Coronary artery (tissue), 2 donors: ENCODE data around the gene VMP1.

Experiments used
- DNase-seq: peaks from one replicate; pipeline ENCODE4 v3.0.0-alpha.2; 2017; ENCODE audit warnings: low spot score
- H3K27ac ChIP-seq, 2 donors: fragments of 200-600 bp; sonication (generic); one replicate each; pipeline ENCODE4 v1.5.1; 2016 to 2019
- H3K4me3 ChIP-seq: fragments of 200-600 bp; sonication (generic); 2 replicates; pipeline ENCODE4 v1.5.1; 2016; ENCODE audit warnings: mild to moderate bottlenecking, moderate library complexity
- TF ChIP-seq, protein P1 (sequence below): fragments of 200-600 bp; sonication (generic); IDR thresholded peaks from one replicate; pipeline ENCODE4 v1.5.1; 2019; ENCODE audit warnings: antibody characterized with exemption

Gene VMP1

DNA sequence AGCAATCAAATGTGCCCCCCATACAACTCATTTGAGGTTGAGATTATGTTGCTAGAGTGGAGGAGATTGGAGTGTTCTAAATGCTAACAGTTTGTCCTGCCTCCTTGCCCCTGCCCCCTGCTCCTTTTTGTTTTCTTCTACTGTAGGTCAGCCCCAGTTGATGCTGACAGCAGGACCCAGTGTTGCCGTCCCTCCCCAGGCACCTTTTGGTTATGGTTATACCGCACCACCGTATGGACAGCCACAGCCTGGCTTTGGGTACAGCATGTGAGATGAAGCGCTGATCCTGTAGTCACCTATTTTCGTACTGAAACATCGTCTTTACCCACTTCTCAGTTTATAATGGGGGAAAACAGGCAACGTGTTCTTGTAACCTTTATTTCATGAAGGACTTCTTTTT is 13.9 kb upstream of the VMP1 start:
- no peak for DNase-seq
- TF ChIP-seq, protein P1, sequence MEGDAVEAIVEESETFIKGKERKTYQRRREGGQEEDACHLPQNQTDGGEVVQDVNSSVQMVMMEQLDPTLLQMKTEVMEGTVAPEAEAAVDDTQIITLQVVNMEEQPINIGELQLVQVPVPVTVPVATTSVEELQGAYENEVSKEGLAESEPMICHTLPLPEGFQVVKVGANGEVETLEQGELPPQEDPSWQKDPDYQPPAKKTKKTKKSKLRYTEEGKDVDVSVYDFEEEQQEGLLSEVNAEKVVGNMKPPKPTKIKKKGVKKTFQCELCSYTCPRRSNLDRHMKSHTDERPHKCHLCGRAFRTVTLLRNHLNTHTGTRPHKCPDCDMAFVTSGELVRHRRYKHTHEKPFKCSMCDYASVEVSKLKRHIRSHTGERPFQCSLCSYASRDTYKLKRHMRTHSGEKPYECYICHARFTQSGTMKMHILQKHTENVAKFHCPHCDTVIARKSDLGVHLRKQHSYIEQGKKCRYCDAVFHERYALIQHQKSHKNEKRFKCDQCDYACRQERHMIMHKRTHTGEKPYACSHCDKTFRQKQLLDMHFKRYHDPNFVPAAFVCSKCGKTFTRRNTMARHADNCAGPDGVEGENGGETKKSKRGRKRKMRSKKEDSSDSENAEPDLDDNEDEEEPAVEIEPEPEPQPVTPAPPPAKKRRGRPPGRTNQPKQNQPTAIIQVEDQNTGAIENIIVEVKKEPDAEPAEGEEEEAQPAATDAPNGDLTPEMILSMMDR, result no peak

DNA sequence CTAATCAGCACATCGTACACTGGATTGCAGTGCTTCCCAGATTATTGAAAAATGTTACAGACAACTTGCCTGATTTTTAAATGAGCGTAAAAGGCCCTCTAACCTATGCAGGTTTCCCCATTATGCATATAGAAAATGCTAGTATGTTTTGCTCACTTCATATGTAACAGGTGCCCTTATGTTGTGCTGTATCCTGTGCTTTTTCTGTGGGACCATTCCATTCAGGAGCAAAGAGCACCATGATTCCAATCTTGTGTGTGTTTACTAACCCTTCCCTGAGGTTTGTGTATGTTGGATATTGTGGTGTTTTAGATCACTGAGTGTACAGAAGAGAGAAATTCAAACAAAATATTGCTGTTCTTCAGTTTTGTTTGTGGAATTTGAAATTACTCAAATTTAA is 13.1 kb upstream of the VMP1 start:
- DNase-seq, result no peak
- TF ChIP-seq, protein P1, result no peak
- no peak overlapping the region for H3K4me3 ChIP-seq
- no peak overlapping the region for H3K27ac ChIP-seq

More for the DNA sequence above, 13.9 kb upstream of the VMP1 start:
- no peak overlapping the region for H3K4me3 ChIP-seq
- no peak overlapping the region for H3K27ac ChIP-seq

DNA sequence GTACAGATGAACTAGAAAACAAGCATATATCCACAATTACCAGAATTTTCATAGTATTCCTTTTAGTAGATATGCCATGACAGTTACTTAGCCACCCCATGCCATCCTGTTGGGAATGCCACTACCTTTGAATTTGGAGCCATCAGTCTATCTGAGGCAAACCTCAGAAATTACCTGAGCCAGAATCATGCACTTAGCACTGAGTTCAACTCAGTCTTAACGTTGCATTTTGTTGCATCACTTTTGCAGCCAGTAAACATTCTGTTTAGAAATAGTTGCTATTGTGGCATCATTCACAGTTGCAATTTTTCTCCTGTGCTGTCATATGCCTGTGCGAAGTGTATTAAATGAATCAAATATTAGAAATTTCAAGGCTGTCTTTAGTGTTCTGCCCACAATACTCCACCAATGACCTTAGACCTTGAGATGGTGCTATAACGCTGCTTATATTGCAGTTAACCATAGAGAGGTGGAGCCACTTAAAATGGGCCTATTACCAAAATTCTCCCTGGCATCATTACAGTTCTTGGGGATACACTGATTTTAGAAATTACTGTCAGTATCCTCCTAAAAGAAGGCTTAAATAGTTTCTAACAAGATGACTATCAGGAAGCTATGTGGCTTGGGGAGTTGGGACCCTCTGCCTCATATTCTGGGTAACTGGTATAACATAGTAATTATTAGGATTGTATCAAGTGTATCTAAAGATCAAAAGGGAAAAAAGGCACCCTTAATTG is 11.3 kb upstream of the VMP1 start:
- TF ChIP-seq, protein P1, result no peak
- no peak for DNase-seq
- Histone ChIP-seq H3K27ac (no peak overlapping the region), H3K4me3 (no peak overlapping the region)

DNA sequence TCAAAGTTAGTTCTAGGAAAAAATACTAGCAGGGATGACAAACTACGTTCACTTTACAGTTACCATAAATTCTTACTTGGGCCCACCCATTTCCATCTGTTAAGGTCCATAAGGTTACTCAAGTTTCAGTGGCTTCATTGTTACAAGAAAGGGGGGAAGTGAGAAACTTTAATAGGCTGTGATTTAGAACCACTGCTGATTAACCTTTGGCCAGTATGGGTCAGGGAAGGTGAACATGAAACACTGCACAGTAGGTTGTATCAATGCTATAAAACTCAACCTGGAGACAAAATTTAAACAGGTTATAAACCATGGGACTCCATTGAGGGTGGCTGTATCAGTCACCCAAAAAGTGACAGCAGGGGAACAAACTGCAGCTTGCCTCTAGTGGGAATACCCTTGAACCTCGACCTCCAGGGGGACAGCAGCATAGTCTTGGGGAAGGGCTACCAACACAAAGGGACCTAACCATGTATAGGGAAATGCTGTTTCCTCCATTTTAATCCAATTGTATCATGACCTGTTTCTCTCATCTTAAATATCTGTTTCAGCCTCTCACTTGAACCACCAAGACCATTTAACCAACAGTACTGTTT is 10.7 kb upstream of the VMP1 start:
- no peak overlapping the region for H3K4me3 ChIP-seq
- TF ChIP-seq, protein P1, result no peak
- DNase-seq, result no peak
- no peak overlapping the region for H3K27ac ChIP-seq

DNA sequence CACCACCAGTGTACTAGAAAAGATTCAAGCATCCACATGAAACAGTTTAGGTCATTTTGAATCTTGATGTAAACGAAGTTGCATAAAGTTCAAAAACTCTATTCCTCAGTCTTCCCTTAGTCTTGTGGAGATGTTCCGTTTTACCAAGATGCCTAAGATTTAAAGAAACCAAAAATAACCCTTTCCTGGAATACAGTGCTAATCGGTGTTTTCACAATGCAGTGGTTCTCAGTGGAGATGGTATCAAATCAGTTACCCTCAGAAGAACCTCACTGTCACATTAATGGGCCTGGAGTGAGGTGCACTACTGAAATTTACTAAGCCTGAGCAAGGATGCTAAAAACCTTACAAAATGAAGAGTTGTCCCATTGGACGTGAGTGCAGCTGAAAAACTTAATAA is 9.3 kb upstream of the VMP1 start:
- H3K4me3 ChIP-seq, result no peak overlapping the region
- TF ChIP-seq, protein P1, result no peak

DNA sequence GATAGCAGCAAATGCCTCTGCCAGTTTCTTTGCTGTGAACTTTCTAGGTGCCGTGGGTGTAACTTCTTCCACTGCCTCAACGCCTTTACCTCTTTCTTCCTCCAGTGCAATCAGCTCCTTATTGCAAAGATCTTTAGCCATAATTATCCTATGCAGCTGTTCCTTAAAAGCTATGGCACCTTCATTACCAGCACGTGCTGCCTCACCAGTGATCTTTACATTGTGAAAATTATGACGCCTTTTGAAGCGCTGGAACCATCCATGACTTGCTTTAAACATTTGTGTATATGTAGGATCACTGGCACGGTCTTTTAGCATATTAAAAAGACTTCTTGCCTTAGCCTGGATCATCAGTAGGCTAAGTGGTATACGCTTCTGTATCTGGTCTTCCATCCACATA is 8.2 kb upstream of the VMP1 start:
- H3K4me3 ChIP-seq, result no peak overlapping the region
- TF ChIP-seq, protein P1, result no peak
- DNase-seq, result no peak
- no peak overlapping the region for H3K27ac ChIP-seq

More for the DNA sequence above, 9.3 kb upstream of the VMP1 start:
- DNase-seq, result no peak
- H3K27ac ChIP-seq, result no peak overlapping the region

DNA sequence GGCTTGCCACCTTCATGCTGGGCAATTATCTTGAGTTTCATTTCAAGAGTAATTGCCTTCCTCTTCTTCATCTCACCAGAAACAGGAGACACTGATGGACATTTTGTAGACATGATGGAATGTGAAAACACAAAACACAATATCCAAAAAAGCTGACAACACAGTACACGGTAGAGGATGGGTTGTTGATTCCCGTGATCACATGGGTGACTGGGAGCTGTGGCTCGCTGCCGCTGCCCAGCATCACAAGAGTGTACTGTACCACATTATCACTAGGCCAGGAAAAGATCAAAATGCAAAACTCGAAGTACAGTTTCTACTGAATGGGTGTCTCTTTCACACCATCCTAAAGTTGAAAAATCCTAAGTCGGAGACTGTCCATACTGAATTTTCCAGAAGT is 7.7 kb upstream of the VMP1 start:
- TF ChIP-seq, protein P1, result no peak
- H3K27ac ChIP-seq, result no peak overlapping the region
- no peak for DNase-seq

More for the DNA sequence above, 7.7 kb upstream of the VMP1 start:
- no peak overlapping the region for H3K4me3 ChIP-seq
